IPS DF 4.7 (cell line): Measurements from ENCODE around the gene ATG101.

Source experiments
- DNase-seq: peaks from one replicate; pipeline ENCODE4 v3.0.0-alpha.2; 2013; ENCODE audit warnings: low spot score; ENCODE audit errors: extremely low read depth

ATG101 gene

GRCh38 chr12:52057638-52058576, 11.9 kb upstream of the ATG101 start:
- DNase-seq, result no peak

GRCh38 chr12:52058631-52059361, 11.0 kb upstream of the ATG101 start:
- no peak for DNase-seq

- DNase-seq, result no peak
Measured at GRCh38 chr12:52059582-52060497, 9.9 kb upstream of the ATG101 start.

GRCh38 chr12:52060498-52061177, 9.1 kb upstream of the ATG101 start:
- no peak for DNase-seq

- no peak for DNase-seq
Measured at GRCh38 chr12:52061470-52062166, 8.2 kb upstream of the ATG101 start.

- no peak for DNase-seq
Measured at GRCh38 chr12:52062167-52063081, 7.4 kb upstream of the ATG101 start.

GRCh38 chr12:52063082-52063924, 6.5 kb upstream of the ATG101 start:
- DNase-seq, result no peak

GRCh38 chr12:52063981-52064649, 5.7 kb upstream of the ATG101 start:
- no peak for DNase-seq

- no peak for DNase-seq
Measured at GRCh38 chr12:52066346-52067080, 3.3 kb upstream of the ATG101 start.

GRCh38 chr12:52067081-52067374, 2.8 kb upstream of the ATG101 start:
- DNase-seq, result no peak

- no peak for DNase-seq
Measured at GRCh38 chr12:52070185-52070925, 577 bp downstream of the ATG101 start.

- no peak for DNase-seq
Measured at GRCh38 chr12:52073531-52074381, 4.0 kb downstream of the ATG101 start.

- no peak for DNase-seq
Measured at GRCh38 chr12:52074971-52075724, 5.4 kb downstream of the ATG101 start.

GRCh38 chr12:52076811-52077210, 7.0 kb downstream of the ATG101 start:
- no peak for DNase-seq

GRCh38 chr12:52078276-52078675, 8.5 kb downstream of the ATG101 start:
- DNase-seq, result no peak
